SK-N-DZ (cell line): ENCODE data around the gene FSCN2.
A peak's percentile ranks its signal among the peaks of the same experiment; 100 is the strongest.

Source experiments
- DNase-seq: peaks from one replicate; pipeline ENCODE4 v3.0.0-alpha.2; 2015; ENCODE audit warnings: low spot score

FSCN2 gene

DNA sequence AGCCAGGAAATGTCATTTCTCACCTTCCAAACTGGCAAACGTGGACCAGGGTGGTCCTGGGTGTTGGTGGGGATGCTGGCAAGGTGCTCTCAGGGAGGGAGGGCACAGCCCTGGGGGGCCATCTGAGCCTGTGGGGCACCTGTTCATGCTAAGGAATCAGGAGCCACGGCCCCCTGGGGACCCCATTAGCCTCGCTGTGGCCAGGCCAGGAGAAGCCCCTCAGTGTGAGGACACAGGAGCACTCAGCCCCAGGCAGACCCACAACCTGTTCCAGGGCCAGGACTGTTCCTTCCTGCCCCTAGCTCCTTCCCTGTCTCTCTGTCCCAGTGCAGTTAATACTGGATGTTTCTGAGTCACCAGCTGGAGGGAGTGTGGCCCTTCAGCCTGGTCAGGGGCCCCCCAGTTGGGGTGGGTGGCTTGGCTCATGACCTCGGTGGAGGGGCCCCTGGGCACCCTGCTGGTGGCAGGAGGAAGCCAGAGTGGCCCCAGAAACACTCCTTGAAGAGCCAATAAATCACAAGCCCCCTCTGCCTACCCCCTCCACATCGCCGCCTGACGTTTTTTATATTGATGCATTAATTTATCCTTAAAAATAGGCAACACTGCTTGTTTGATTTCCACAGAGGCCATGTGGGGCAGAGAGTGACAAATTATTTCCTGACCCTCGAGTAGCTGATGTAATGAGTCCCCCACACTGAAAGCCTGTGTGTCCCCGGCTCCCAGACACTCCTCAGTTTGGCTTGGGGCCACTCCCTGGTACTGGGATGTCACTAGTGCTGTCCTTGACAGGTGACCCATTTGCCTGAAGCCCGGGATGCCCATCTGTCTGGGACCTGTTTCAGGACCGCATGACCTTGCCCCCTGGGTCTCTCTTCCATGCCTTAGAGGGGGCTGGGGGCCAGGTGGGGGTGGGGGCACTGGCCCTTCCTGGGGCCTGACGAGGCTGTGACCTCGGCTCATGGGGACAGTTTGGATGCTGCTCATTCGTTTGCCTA lies 37.9 kb upstream of the FSCN2 start:
- DNase-seq: no peak

DNA sequence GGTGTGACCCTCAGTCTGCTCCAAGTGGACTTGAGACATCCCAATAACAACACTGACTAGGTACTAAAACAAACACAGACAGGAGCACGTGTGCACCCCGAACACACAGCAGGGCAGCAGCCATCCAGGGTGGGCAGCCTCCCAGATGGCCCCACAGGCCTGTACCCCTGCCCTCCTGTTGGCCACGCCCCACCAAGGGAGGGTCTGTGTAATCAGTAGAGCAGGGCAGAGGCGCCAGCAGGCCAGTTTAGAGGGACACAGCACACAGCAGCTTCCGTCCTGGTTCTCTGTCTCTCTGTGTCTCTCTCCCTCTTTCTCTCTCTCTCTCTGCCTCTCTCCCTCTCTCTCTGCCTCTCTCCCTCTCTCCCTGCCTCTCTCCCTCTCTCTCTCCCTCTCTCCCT lies 37.0 kb upstream of the FSCN2 start:
- peak; percentile 79 for DNase-seq

GRCh38 chr17:81491761-81492160 lies 36.4 kb upstream of the FSCN2 start:
- peak; percentile 60 for DNase-seq

DNA sequence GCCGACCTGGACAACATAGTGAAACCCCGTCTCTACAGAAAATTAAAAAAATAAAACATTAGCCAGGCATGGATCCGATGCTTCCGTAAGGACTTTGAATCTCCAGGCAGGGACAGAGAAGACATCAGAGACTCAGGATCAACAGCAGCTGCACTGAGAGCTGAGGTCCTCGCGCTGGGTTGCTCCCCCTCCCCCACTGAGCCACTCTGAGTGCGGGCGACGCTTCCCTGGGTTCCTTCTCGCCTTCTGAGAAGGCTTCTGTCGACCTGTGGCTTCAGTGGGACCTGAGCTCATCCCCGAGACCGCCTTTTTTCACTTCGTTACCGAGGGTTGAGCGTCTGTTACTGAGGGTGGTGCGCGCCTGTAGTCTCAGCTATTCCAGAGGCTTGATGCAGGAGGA lies 36.0 kb upstream of the FSCN2 start:
- peak; percentile 54 for DNase-seq

- DNase-seq: no peak
These were observed 35.5 kb upstream of the FSCN2 start for GRCh38 chr17:81492706-81493105.

GRCh38 chr17:81493198-81494038 lies 34.8 kb upstream of the FSCN2 start:
- peak; percentile 94 for DNase-seq

- peak; percentile 87 for DNase-seq
These were observed 33.4 kb upstream of the FSCN2 start for GRCh38 chr17:81494626-81495377.

DNA sequence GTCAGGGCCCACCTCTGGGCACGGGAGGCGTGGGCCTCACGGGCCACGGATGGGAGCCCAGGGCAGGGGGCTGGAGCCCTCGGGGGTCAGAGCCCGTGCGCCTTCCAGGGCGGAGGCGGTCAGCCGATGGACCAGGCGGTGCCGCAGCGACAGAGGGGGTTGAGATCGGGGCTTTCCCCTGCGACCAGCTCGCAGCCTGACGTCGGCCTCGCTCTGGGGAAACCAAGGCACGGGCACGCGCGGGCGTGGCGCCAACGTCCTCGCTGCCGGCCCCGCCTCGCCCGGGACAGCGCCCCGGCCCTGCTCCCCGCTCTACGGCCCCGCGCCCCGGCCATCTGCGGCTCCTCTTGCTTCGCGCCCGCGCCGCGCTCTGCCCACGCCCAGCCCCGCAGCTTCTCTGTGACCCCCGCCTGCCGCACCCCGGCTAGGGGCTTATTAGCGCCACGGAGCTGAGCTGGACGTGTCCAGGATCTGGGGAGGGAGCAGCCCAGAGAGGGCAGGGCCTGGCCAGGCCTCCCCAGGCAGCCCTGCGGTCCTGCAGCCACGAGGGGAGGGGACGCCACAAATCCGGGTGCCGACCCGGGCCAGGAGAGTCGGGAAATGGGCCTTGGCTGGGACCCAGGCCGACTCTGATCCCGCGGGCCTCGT lies 29.1 kb upstream of the FSCN2 start:
- no peak for DNase-seq

- DNase-seq: no peak
These were observed 28.6 kb upstream of the FSCN2 start for GRCh38 chr17:81499601-81499970.

- DNase-seq: no peak
These were observed 28.1 kb upstream of the FSCN2 start for GRCh38 chr17:81500047-81500446.

- DNase-seq: no peak
These were observed 25.6 kb upstream of the FSCN2 start for GRCh38 chr17:81502471-81503017.

DNA sequence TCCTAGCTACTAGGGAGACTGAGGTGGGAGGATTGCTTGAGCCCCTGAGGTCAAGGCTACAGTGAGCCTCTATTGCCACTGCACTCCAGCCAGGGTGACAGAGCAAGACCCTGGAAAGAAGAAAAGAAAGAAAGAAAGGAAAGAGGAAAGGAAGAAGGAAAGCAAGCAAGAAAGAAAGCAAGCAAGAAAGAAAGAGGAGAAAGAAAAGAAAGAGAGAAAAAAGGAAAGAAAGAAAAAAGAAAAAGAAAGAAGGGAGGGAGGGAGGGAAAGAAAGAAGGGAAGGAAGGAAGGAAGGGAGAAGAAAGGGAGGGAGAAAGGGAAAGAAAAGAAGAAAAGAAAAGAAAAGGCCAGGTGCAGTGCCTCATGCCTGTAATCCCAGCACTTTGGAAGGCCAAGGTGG lies 24.6 kb upstream of the FSCN2 start:
- no peak for DNase-seq

GRCh38 chr17:81508639-81509206 lies 19.5 kb upstream of the FSCN2 start:
- peak; percentile 70 for DNase-seq

GRCh38 chr17:81509207-81509971 lies 18.8 kb upstream of the FSCN2 start:
- peak; percentile 68 for DNase-seq

GRCh38 chr17:81509972-81510784 lies 18.0 kb upstream of the FSCN2 start:
- no peak for DNase-seq

GRCh38 chr17:81510785-81511553 lies 17.2 kb upstream of the FSCN2 start:
- DNase-seq: no peak

GRCh38 chr17:81511554-81511803 lies 16.7 kb upstream of the FSCN2 start:
- no peak for DNase-seq

DNA sequence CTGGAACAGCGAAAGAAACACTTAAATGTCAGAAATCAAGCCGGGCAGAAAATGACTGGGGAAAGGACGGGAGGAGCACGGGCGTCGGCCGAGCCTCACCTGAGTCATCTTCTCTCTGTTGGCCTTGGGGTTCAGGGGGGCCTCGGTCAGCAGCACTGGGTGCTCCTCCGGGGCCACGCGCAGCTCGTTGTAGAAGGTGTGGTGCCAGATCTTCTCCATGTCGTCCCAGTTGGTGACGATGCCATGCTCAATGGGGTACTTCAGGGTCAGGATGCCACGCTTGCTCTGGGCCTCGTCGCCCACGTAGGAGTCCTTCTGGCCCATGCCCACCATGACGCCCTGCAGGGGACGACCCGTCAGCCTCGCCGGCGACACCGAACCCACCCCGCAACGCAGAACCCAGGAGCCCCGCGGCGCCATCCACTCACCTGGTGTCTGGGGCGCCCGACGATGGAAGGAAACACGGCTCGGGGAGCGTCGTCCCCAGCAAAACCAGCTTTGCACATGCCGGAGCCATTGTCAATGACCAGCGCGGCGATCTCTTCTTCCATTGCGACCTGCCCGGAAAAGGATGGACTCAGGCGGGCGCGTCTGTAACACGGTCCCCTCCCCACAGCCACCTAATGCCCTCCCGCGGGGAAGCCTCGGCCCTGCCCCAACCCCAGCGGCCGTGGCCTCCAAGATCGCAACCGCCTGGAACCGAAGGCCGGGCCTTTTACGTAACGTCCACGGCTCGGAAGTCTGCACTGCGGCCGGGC lies 16.2 kb upstream of the FSCN2 start:
- no peak for DNase-seq
